Fibroblast of skin of abdomen (primary cell): ENCODE measurements around the gene OGFOD3.
"Not testable (repeated sequence)": the region's sequence is repeated elsewhere in the genome, so short reads cannot be mapped to it uniquely, and the experiment has no call there.

Experiments used
- DNase-seq: peaks from one replicate; pipeline ENCODE4 v3.0.0-alpha.2; 2013

OGFOD3 gene

GRCh38 chr17:82373072-82373452 lies 45.3 kb downstream of the OGFOD3 start:
- not testable (repeated sequence) for DNase-seq

DNA sequence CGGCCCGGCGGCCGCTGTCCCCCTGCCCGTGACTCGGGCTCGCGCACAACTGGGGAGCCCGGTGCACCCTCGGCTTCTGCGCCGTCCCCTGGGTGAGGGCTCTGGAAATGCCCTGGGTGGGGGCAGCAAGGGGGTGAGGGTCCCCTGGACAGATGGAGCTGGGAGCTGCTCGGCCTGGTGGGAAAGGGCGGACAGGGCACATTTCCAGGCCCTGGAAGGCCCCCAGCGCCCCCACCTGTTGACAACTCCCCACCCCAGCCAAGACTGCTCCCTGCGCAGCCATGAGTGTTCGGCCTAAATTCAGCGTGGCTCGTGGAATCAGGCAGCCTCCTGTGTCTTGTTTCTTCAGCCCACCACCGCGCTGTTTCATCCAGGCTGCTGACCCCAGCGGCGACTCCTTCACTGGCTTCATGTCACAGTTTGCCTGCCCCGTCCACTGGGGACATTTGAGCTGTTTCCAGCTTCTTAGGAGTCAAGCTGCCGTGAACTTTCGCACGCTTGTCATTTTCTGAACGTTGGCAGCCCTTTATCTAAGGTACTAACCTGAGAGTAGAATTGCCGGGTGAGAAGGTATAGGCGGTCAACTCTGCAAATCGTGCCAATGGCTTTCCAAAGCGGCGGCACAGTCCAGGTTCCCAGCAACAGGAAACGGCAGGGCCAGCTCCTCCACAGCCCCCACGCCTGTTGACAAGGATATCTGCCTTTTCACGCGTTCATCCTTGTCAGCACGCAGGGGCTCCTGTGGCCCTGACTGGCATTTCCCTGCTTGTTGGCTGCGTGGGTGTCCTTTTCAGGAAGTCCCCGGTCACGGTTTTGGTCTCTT lies 45.9 kb downstream of the OGFOD3 start:
- DNase-seq, result no peak

- DNase-seq, result no peak
Measured at GRCh38 chr17:82371333-82372248, 46.8 kb downstream of the OGFOD3 start, which contains the start of gene UTS2R. TSS of gene UTS2R (plus strand) at chr17:82371765. CDS start at chr17:82374325, 2,560 bp downstream.

DNA sequence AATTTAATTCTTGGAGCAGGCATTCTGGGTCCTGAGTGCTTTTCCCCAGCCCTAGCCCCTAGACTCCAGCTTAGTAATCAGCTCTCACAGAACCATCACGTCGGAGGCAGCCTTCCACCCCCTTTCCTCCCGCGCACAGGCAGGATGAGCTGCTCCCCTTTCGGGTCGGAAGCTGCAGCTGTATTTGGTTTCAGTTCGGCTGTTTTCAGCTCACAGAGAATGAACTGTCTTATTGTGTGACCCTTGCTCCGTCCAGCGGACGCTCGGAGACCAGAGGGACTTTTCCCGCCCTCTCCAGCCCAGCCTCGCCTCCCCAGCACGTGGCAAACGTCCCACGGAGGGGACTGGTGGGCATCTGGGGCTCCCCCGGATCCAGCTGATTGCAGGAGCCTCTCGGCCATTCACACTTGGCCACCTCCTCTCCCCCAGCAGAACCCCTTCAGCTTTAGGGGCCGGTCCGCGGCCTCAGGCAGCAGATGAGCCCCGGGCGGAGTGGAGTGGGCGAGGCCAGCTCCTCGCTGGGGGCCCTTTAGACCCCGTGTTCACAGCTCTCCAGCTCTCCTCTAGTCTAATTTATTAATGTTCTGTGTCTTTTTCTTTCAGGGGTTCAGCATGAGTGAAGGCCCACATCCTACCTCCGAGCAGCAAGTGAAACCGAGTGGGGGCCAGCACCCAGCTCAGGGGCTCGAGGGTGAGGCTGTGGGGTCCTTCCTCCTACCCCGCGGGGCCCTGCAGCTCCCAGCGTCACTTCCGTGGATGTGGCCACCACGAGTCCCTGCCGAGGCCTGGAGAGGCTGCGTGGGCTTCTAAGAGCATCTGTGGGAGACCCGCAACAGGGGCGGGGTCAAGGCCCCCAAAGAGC lies 47.7 kb downstream of the OGFOD3 start:
- DNase-seq, result no peak

GRCh38 chr17:82369211-82369610 lies 49.2 kb downstream of the OGFOD3 start:
- no peak for DNase-seq

DNA sequence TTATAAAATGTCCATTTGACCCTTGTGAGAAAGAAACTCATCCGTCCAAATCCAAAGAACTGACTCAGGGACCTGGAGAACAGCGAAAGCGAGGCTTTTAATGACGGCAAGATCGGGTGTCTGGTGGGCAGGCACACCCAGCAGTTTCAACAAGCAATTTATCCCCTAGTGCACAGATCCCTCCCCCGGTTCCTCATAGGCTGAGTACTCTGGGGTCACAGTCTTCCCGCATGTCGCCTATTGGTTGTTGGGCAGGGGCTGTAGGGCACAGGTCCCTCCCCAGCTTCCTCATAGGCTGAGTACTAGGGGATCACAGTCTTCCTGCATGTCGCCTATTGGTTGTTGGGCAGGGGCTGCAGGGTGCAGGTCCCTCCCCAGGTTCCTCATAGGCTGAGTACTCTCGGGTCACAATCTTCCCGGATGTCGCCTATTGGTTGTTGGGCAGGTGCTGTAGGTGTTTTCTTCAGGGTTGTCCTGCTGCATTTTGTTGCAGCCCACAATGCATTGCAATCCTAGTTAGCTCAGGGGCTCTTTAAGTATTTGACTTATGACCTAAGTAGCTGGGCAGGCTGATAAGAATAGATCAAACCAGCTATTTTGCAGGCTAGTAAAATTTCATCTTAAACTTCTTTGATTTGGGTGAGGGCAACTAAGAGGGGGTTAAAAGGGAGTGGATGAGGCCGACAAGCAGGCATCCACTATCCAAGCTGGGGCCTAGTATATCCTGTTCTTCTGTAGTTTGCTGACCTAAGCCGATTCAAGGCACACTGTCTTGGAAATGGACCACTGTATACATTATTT lies 50.5 kb downstream of the OGFOD3 start:
- no peak for DNase-seq

- no peak for DNase-seq
Measured at GRCh38 chr17:82366749-82367148, 51.6 kb downstream of the OGFOD3 start.

DNA sequence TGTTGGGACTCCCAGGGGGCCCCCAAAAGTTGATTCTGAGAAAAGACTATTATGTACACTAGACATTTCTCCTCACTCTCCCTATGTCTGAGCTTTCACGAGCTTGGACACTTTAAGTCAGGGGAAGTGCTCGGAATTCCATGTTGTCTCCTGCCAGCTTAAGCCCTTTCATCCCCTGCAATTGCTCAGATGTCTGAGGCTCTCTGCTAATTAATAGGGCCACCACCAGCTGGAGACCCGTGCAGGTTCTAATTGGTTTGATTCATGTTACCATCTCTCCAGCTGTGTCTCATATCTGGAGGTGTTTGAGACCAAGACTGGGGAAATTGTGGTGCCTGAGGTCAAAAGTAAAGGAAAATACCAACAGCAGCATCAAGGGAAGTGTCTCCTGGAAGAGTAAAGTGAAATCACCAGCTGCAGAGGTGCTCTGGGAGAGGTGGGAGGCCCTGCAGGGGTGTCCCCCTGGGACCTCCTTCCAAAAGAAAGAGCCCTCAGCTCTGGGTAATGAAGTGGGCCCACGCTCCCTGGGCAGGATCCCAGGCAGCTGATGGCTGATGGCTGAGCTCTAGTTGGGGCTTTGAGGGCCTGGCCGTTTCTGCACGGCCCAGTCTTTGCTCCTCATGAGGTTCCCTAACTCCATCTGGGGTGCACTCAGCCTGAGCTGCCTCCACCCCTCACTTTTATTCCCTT lies 52.6 kb downstream of the OGFOD3 start:
- DNase-seq, result no peak

DNA sequence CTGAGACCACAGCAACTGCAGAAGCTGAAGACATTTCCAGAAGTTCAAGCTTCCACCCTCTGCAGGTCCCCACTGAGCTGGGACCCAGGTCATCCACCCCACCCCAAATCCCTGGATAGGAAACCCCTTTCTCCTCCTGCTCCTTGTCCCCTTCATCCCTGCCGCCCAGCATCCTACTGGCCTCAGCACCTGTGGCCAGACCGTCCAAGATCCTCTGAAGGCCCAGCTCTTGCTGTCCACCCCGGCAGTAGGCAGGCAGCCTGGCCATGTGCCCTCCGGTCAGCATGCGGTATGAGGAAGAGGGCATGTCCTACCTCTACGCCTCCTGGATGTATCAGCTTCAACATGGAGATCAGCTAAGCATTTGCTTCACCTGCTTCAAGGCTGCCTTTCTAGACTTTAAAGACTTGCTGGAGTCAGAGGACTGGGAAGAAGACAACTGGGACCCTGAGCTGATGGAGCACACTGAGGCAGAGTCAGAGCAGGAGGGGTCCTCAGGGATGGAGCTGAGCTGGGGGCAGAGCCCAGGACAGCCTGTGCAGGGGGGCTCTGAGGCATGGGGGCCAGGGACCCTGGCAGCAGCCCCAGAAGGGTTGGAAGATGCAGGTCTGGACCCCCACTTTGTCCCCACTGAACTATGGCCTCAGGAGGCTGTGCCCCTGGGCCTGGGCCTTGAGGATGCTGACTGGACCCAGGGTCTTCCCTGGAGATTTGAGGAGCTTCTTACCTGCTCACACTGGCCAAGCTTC lies 56.3 kb downstream of the OGFOD3 start:
- DNase-seq, result no peak

DNA sequence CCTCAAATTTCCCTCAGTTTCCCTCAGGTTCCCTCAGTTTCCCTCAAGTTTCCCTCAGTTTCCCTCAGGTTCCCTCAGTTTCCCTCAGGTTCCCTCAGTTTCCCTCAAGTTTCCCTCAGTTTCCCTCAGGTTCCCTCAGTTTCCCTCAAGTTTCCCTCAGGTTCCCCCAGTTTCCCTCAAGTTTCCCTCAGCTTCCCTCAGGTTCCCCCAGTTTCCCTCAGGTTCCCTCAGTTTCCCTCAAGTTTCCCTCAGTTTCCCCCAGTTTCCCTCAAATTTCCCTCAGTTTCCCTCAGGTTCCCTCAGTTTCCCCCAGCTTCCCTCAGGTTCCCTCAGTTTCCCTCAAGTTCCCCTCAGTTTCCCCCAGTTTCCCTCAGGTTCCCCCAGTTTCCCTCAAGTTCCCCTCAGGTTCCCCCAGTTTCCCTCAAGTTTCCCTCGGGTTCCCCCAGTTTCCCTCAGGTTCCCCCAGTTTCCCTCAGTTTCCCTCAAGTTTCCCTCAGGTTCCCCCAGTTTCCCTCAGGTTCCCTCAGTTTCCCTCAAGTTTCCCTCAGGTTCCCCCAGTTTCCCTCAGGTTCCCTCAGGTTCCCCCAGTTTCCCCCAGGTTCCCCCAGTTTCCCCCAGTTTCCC lies 58.8 kb downstream of the OGFOD3 start:
- not testable (repeated sequence) for DNase-seq

GRCh38 chr17:82358465-82359350 lies 59.7 kb downstream of the OGFOD3 start, which contains the start of gene TEX19:
TSS of gene TEX19 (plus strand) at chr17:82359247. CDS start at chr17:82362151, 2,904 bp downstream.
- DNase-seq, result no peak

DNA sequence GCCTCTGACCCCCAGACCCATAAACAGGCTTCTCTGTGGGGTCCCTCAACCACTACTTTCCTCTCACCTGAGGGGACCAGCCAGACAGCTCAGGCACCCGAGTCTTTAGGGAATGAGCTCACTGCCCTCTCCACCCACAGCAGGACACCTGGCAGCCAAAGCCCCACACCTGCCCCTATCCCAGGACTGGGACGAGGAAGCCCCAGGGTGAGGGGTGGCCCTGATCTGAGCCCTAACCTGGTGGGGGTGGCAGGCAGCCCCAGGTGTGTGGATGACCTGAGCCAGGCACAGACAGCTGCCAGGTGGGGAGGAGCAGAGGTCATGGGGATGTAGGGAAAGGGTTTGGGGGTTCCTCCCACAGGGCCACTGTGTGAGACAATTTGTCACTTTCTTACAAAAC lies 61.0 kb downstream of the OGFOD3 start:
- no peak for DNase-seq

- no peak for DNase-seq
Measured at GRCh38 chr17:82356845-82357355, 61.5 kb downstream of the OGFOD3 start.

DNA sequence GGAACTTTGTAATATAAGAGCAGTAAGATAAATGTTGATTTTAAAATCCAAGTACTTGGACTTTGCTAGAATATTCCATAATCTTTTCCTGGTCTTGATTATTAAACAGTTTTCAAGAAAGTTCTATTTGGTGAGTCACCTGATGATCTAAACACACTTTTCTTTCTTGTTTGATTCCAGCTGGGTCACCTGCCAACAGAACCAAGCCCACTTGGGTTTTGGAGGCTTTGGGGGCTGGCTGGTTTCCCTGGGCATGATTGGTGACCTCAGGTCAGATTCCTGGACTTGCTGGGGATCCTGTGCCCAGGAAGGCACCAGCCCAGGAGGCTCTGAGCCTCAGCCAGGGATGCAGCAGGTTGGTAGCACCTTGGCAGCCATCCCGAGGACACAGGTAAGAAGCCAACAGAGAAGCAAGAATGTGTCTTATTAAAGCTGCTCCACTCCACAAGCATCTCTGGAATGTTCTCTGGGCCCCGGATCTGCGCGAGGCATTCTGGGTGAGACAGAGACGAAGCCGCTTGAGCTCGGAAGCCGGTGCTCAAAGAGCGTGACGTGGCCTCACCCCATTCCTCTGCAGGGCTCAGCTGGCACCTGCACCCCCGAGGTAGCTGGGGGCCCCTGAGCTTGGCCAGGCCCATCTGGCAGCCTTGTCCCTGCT lies 62.5 kb downstream of the OGFOD3 start:
- DNase-seq, result peak; percentile 39

DNA sequence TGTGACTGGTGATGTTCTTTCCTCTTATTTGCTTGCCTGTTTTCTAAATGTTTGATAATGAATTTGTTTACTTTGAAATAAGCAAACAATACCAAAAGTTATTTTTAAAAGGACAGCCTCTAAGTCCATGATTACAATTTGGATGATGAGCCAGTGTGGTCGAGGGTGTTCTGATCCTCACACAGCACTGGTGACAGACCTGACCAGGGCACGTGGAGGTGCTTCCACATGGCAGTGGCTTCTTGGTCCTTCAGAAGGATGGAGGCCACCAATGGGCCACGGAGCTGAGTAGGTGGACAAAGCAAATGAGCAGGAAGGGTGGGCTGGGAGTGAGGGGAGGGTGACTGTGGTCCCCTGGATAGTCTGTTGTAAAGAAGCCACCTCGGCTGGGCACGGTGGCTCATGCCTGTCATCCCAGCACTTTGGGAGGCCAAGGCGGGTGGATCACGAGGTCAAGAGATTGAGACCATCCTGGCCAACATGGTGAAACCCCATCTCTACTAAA lies 63.5 kb downstream of the OGFOD3 start:
- DNase-seq, result no peak

DNA sequence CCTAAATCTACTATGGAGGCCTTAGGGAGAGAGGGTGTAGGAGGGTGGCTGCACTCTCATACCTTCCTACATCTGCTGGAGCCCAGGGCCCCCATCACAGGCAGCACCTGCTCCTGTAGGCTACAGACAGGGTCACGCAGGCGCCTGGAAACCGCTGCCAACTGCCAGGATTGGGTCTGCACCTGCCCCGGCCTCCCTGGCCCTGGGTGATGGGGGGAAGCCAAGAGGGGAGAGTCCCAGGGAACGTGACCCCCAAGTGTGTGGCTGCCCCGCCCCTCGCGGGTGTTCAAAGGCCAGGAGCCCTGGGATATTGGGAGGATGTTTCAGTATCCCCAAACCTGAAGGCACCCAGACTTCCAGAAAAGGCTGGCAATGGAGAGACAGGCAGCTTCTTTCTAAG lies 64.9 kb downstream of the OGFOD3 start:
- DNase-seq, result no peak

- DNase-seq, result peak; percentile 76
Measured at GRCh38 chr17:82351713-82352488, 66.5 kb downstream of the OGFOD3 start.
